Neural progenitor cell (in vitro differentiated cells): Measurements from ENCODE around the gene BBS1. TPM values are rescaled to one million over a fixed set of nuclear protein-coding genes. Genes with fewer than 3 reads are reported as not detected.
"Not testable (repeated sequence)": the region's sequence is repeated elsewhere in the genome, so short reads cannot be mapped to it uniquely, and the experiment has no call there.

Source experiments
- DNase-seq: peaks from one replicate; pipeline ENCODE4 v3.0.0-alpha.2; 2016; ENCODE audit warnings: low spot score
- H2AFZ ChIP-seq: fragments of 200-600 bp; sonication (generic); replicated peaks from 2 replicates; pipeline ENCODE4 v1.6.1; 2016; ENCODE audit warnings: antibody characterized with exemption
- H3F3A ChIP-seq: fragments of 200-600 bp; sonication (generic); 2 replicates; pipeline ENCODE4 v1.6.1; 2016; ENCODE audit warnings: antibody characterized with exemption, low read depth
- H3K27ac ChIP-seq: fragments of 200-600 bp; sonication (generic); 2 replicates; pipeline ENCODE4 v1.5.1; 2016; ENCODE audit warnings: mild to moderate bottlenecking
- H3K27me3 ChIP-seq: fragments of 200-600 bp; sonication (generic); 2 replicates; pipeline ENCODE4 v1.6.1; 2016; ENCODE audit warnings: mild to moderate bottlenecking, moderate library complexity
- H3K36me3 ChIP-seq: fragments of 200-600 bp; sonication (generic); 2 replicates; pipeline ENCODE4 v1.5.1; 2016
- H3K4me1 ChIP-seq: fragments of 200-600 bp; sonication (generic); 2 replicates; pipeline ENCODE4 v1.6.1; 2016; ENCODE audit warnings: mixed run types
- H3K4me2 ChIP-seq: fragments of 200-600 bp; sonication (generic); 2 replicates; pipeline ENCODE4 v1.6.1; 2016
- H3K4me3 ChIP-seq: fragments of 200-600 bp; sonication (generic); 2 replicates; pipeline ENCODE4 v1.5.1; 2016
- H3K79me2 ChIP-seq: fragments of 200-600 bp; sonication (generic); 2 replicates; pipeline ENCODE4 v1.6.1; 2016; ENCODE audit warnings: low read depth
- H3K9ac ChIP-seq: fragments of 200-600 bp; sonication (generic); 2 replicates; pipeline ENCODE4 v1.6.1; 2016
- H3K9me3 ChIP-seq: fragments of 200-600 bp; sonication (generic); 2 replicates; pipeline ENCODE4 v1.5.1; 2016; ENCODE audit warnings: low read depth
- H4K20me1 ChIP-seq: fragments of 200-600 bp; sonication (generic); 2 replicates; pipeline ENCODE4 v1.6.1; 2016; ENCODE audit warnings: low read depth
- H3K27ac Mint-ChIP-seq: 3 replicates; pipeline ENCODE4 v1.8.0; 2021; ENCODE audit warnings: mixed read lengths
- H3K27me3 Mint-ChIP-seq: 2 replicates; pipeline ENCODE4 v1.8.0; 2022; ENCODE audit warnings: low read depth, mild to moderate bottlenecking, inconsistent platforms, moderate library complexity, mixed read lengths; ENCODE audit not compliant: insufficient read depth
- H3K36me3 Mint-ChIP-seq: 3 replicates; pipeline ENCODE4 v1.8.0; 2021; ENCODE audit warnings: mixed read lengths
- H3K4me1 Mint-ChIP-seq: 3 replicates; pipeline ENCODE4 v1.8.0; 2021; ENCODE audit warnings: mixed read lengths
- H3K4me3 Mint-ChIP-seq: 3 replicates; pipeline ENCODE4 v1.8.0; 2021; ENCODE audit warnings: mild to moderate bottlenecking, moderate library complexity, mixed read lengths
- H3K9me3 Mint-ChIP-seq: 3 replicates; pipeline ENCODE4 v1.8.0; 2020; ENCODE audit warnings: mixed read lengths
- CTCF ChIP-seq: fragments of 200-600 bp; sonication (generic); IDR thresholded peaks from 2 replicates; pipeline ENCODE4 v1.5.1; 2017; ENCODE audit warnings: antibody characterized with exemption, mild to moderate bottlenecking
- EZH2 ChIP-seq: fragments of 200-600 bp; sonication (generic); IDR thresholded peaks from 2 replicates; pipeline ENCODE4 v1.6.1; 2017; ENCODE audit warnings: antibody characterized with exemption, mild to moderate bottlenecking, moderate library complexity
- EZH2phosphoT487 ChIP-seq: fragments of 200-600 bp; sonication (generic); IDR thresholded peaks from 2 replicates; pipeline ENCODE4 v1.6.1; 2017; ENCODE audit warnings: antibody characterized with exemption
- total RNA-seq: library from RNA; depleted of rRNA; stranded (reverse); fragments of >200 nt; gene quantifications from 2 replicates; pipeline ENCODE4 v1.2.3, GENCODE V29; 2015; ENCODE audit warnings: low replicate concordance

BBS1 gene
- total RNA-seq, 1 donor from 2014 or later = 42.0 TPM

- H3K9me3 ChIP-seq = no peaks in the 10 kb centered on the region
- DNase-seq = peak; percentile 52
- H4K20me1 ChIP-seq = peaks cover 9% of the 10 kb centered on the region
- H3K27me3 ChIP-seq = no peaks in the 10 kb centered on the region
- no peak overlapping the region for H3K4me3 ChIP-seq
- peak overlapping the region; percentile 85 for H3K4me2 ChIP-seq
- H3K9ac ChIP-seq = no peak overlapping the region
- peaks cover 54% of the 10 kb centered on the region for H3K4me1 Mint-ChIP-seq
- H3K36me3 ChIP-seq = no peaks in the 10 kb centered on the region
- peaks cover 6% of the 10 kb centered on the region for H3K36me3 Mint-ChIP-seq
- TF ChIP-seq CTCF (peak; percentile 21), EZH2phosphoT487 (no peak), EZH2 (no peak)
- H3K4me1 ChIP-seq = peaks cover 26% of the 10 kb centered on the region
- no peak overlapping the region for H2AFZ ChIP-seq
- H3K27me3 Mint-ChIP-seq = peaks cover 10% of the 10 kb centered on the region
- H3F3A ChIP-seq = peaks cover 34% of the 10 kb centered on the region
- H3K9me3 Mint-ChIP-seq = no peaks in the 10 kb centered on the region
- no peak overlapping the region for H3K27ac ChIP-seq
- H3K4me3 Mint-ChIP-seq = peak overlapping the region; percentile 60
- H3K79me2 ChIP-seq = no peaks in the 10 kb centered on the region
- H3K27ac Mint-ChIP-seq = peak overlapping the region; percentile 58
Measured at GRCh38 chr11:66543263-66544107, 33.0 kb downstream of the BBS1 start.

GRCh38 chr11:66544952-66545351 is 34.5 kb downstream of the BBS1 start:
- Mint-ChIP-seq H3K4me1 (peaks cover 56% of the 10 kb centered on the region), H3K27me3 (peaks cover 20% of the 10 kb centered on the region), H3K4me3 (peak overlapping the region; percentile 91)
- not testable (repeated sequence) for DNase-seq, H3K27ac ChIP-seq, H2AFZ ChIP-seq, H3K79me2 ChIP-seq, H3K9me3 ChIP-seq, H3K27ac Mint-ChIP-seq, H3K36me3 Mint-ChIP-seq, H3K9me3 Mint-ChIP-seq, H3K36me3 ChIP-seq, H3K27me3 ChIP-seq
- Histone ChIP-seq H3K4me2 (peak overlapping the region; percentile 85), H3K9ac (peak overlapping the region; percentile 74), H4K20me1 (peaks cover 14% of the 10 kb centered on the region), H3K4me3 (peak overlapping the region; percentile 71), H3K4me1 (peaks cover 32% of the 10 kb centered on the region), H3F3A (peaks cover 43% of the 10 kb centered on the region)

GRCh38 chr11:66545701-66546367 is 35.4 kb downstream of the BBS1 start, which contains the start of gene ZDHHC24:
Gene ZDHHC24 (minus strand): TSS chr11:66546048. CDS start chr11:66546003, 45 bp downstream.
- Histone ChIP-seq H3K36me3 (no peaks in the 10 kb centered on the region), H3K9me3 (no peaks in the 10 kb centered on the region), H3F3A (peaks cover 46% of the 10 kb centered on the region), H2AFZ (no peak within 1 kb of the TSS), H3K4me2 (peak within 1 kb of the TSS; percentile 87), H3K4me1 (peaks cover 32% of the 10 kb centered on the region), H3K9ac (peak within 1 kb of the TSS; percentile 74), H4K20me1 (peaks cover 15% of the 10 kb centered on the region), H3K79me2 (no peaks in the 10 kb centered on the region), H3K27ac (no peak within 1 kb of the TSS), H3K27me3 (no peaks in the 10 kb centered on the region), H3K4me3 (peak within 1 kb of the TSS; percentile 71)
- TF ChIP-seq EZH2 = no peak
- TF ChIP-seq EZH2phosphoT487 = no peak
- TF ChIP-seq CTCF = no peak
- Mint-ChIP-seq H3K4me3 (peak within 1 kb of the TSS; percentile 91), H3K36me3 (peaks cover 3% of the 10 kb centered on the region), H3K4me1 (peaks cover 52% of the 10 kb centered on the region), H3K9me3 (no peaks in the 10 kb centered on the region), H3K27me3 (peaks cover 23% of the 10 kb centered on the region), H3K27ac (no peak within 1 kb of the TSS)
- DNase-seq = peak; percentile 99
